A549 (cell line): Measurements from ENCODE around the gene PADI4. TPM values are rescaled to one million over a fixed set of nuclear protein-coding genes. Genes with fewer than 3 reads are reported as not detected.

ENCODE experiments used
- ATAC-seq, 2 experiments: fragments of 200-7000 bp in 1 of 2; fragments of >200 bp in 1 of 2; cut with Nextera tagmentation in 1 of 2; cut with Tn5 transposase in 1 of 2; 3 replicates each; pipeline versions ENCODE4 v1.8.0 to v1.9.1; 2018 to 2020; ENCODE audit warnings: mild to moderate bottlenecking in 1 of 2, moderate library complexity in 1 of 2
- CTCF ChIA-PET: fragments of 300-600 bp; sonication (Branson Sonifier 250); formaldehyde crosslinking; extraction: SDS; loops from one replicate; lab custom pipeline; 2021; ENCODE audit warnings: antibody characterized with exemption, inconsistent platforms; lab: Yijun Ruan, JAX
- POLR2A ChIA-PET: fragments of 350-600 bp; formaldehyde crosslinking; extraction: SDS; loops from one replicate; lab custom pipeline; 2021; ENCODE audit warnings: antibody characterized with exemption, inconsistent platforms; lab: Yijun Ruan, JAX
- DNase-seq, 2 experiments: peaks; one replicate each; pipeline versions ENCODE4 v3.0.0 to v3.0.0-alpha.2; 2011 to 2016; ENCODE audit warnings: low read depth in 1 of 2, low spot score in 1 of 2
- FAIRE-seq: peaks from 2 replicates; lab custom pipeline; 2011; peaks lifted over from hg19 to GRCh38; lab: Jason Lieb, UNC
- H3K27ac ChIP-seq, 2 experiments: fragments of >200 bp; sonication (Bioruptor Twin); formaldehyde crosslinking; 3 replicates each; pipeline ENCODE4 v1.5.1; 2016 to 2017
- H3K4me1 ChIP-seq: fragments of >200 bp; sonication (Bioruptor Twin); formaldehyde crosslinking; 3 replicates; pipeline ENCODE4 v1.6.1; 2016
- H3K4me2 ChIP-seq: fragments of >200 bp; sonication (Bioruptor Twin); formaldehyde crosslinking; 3 replicates; pipeline ENCODE4 v1.6.1; 2016
- H3K4me3 ChIP-seq: fragments of >200 bp; sonication (Bioruptor Twin); formaldehyde crosslinking; 3 replicates; pipeline ENCODE4 v1.5.1; 2016
- H3K9me3 ChIP-seq: fragments of >200 bp; sonication (Bioruptor Twin); formaldehyde crosslinking; 3 replicates; pipeline ENCODE4 v1.6.1; 2016
- ATOH8 ChIP-seq: fragments of 250-450 bp; sonication (Bioruptor Pico); IDR thresholded peaks from 2 replicates; pipeline ENCODE4 v1.5.0; 2020; ENCODE audit warnings: low read depth, mild to moderate bottlenecking, moderate library complexity
- BCL3 ChIP-seq: fragments of >200 bp; sonication (Bioruptor Twin); formaldehyde crosslinking; IDR thresholded peaks from 3 replicates; pipeline ENCODE4 v1.6.1; 2016
- BHLHE40 ChIP-seq: IDR thresholded peaks from 2 replicates; pipeline ENCODE4 v1.6.1; 2012; ENCODE audit warnings: low read depth, low read length, inconsistent platforms
- CBX8 ChIP-seq: fragments of 200-600 bp; sonication (generic); IDR thresholded peaks from 2 replicates; pipeline ENCODE4 v1.6.1; 2016
- EP300 ChIP-seq, 2 experiments: fragments of >200 bp; sonication (Bioruptor Twin); formaldehyde crosslinking; IDR thresholded peaks; 2 replicates in 1 of 2; 3 replicates in 1 of 2; pipeline ENCODE4 v1.6.1; 2016 to 2017
- ESRRA ChIP-seq: fragments of 150-350 bp; IDR thresholded peaks from 2 replicates; pipeline ENCODE4 v1.6.1; 2014; ENCODE audit warnings: mild to moderate bottlenecking, low read length, borderline replicate concordance
- FOSB ChIP-seq: fragments of 250-450 bp; sonication (Bioruptor Pico); IDR thresholded peaks from 2 replicates; pipeline ENCODE4 v1.5.0; 2020; ENCODE audit warnings: mild to moderate bottlenecking, moderate library complexity
- GATA3 ChIP-seq: IDR thresholded peaks from 2 replicates; pipeline ENCODE4 v1.6.1; 2012; ENCODE audit warnings: borderline replicate concordance
- HES2 ChIP-seq: fragments of >200 bp; sonication (Bioruptor Twin); formaldehyde crosslinking; IDR thresholded peaks from 2 replicates; pipeline ENCODE4 v1.6.1; 2016
- HOXB13 ChIP-seq: fragments of 250-450 bp; sonication (Bioruptor Pico); IDR thresholded peaks from 2 replicates; pipeline ENCODE4 v1.5.0; 2020; ENCODE audit warnings: low read depth, mild to moderate bottlenecking, moderate library complexity
- JUNB ChIP-seq: fragments of >200 bp; sonication (Bioruptor Twin); formaldehyde crosslinking; IDR thresholded peaks from 2 replicates; pipeline ENCODE4 v1.6.1; 2016
- MAFK ChIP-seq: fragments of 450-650 bp; IDR thresholded peaks from 2 replicates; pipeline ENCODE4 v1.6.1; 2014; ENCODE audit not compliant: partially characterized antibody
- MAZ ChIP-seq: fragments of 150-350 bp; IDR thresholded peaks from 2 replicates; pipeline ENCODE4 v1.6.1; 2014; ENCODE audit warnings: antibody characterized with exemption, low read depth, low read length, borderline replicate concordance
- MYC ChIP-seq: IDR thresholded peaks from 2 replicates; pipeline ENCODE4 v1.6.1; 2012; ENCODE audit warnings: mild to moderate bottlenecking, inconsistent platforms, low read length, improper control_type of control experiment, borderline replicate concordance
- NFE2L2 ChIP-seq: fragments of 150-350 bp; conservative IDR thresholded peaks from 2 replicates; pipeline ENCODE4 v1.6.1; 2014; ENCODE audit warnings: low read length
- POLR2A ChIP-seq: IDR thresholded peaks from 2 replicates; pipeline ENCODE4 v1.6.1; 2012; ENCODE audit warnings: mild to moderate bottlenecking, low read length
- RCOR1 ChIP-seq: fragments of 150-350 bp; IDR thresholded peaks from 2 replicates; pipeline ENCODE4 v1.6.1; 2014; ENCODE audit warnings: antibody characterized with exemption, low read length, low read depth
- REST ChIP-seq: fragments of 200-600 bp; sonication (generic); IDR thresholded peaks from 2 replicates; pipeline ENCODE4 v1.6.1; 2016; ENCODE audit warnings: antibody characterized with exemption, mild to moderate bottlenecking, moderate library complexity
- RFX5 ChIP-seq: fragments of 450-650 bp; IDR thresholded peaks from 2 replicates; pipeline ENCODE4 v1.7.1; 2014; ENCODE audit warnings: antibody characterized with exemption, mild to moderate bottlenecking, moderate library complexity
- SMC3 ChIP-seq: fragments of >200 bp; sonication (Bioruptor Twin); formaldehyde crosslinking; IDR thresholded peaks from 3 replicates; pipeline ENCODE4 v1.6.1; 2018; ENCODE audit warnings: inconsistent platforms
- SREBF2 ChIP-seq: fragments of 450-650 bp; IDR thresholded peaks from 2 replicates; pipeline ENCODE4 v1.6.1; 2014; ENCODE audit warnings: mild to moderate bottlenecking, moderate library complexity
- TP53 ChIP-seq: fragments of 250-450 bp; sonication (Bioruptor Pico); IDR thresholded peaks from 2 replicates; pipeline ENCODE4 v1.5.0; 2021; ENCODE audit warnings: mild to moderate bottlenecking, moderate library complexity
- USF2 ChIP-seq: fragments of 450-650 bp; IDR thresholded peaks from 2 replicates; pipeline ENCODE4 v1.6.1; 2014; ENCODE audit warnings: antibody characterized with exemption
- ZC3H11A ChIP-seq: fragments of 450-650 bp; IDR thresholded peaks from 2 replicates; pipeline ENCODE4 v1.6.1; 2014; ENCODE audit warnings: antibody characterized with exemption, mild to moderate bottlenecking
- ZSCAN20 ChIP-seq: fragments of 250-450 bp; sonication (Bioruptor Pico); IDR thresholded peaks from 2 replicates; pipeline ENCODE4 v1.8.0; 2022; ENCODE audit warnings: mild to moderate bottlenecking, moderate library complexity
- WGBS: methylation state at CpG from one replicate; pipeline ENCODE4 v1.1.6; 2017; ENCODE audit errors: missing lambda C conversion rate; 5-methylcytosine and 5-hydroxymethylcytosine counted together
- polyA plus RNA-seq, 4 experiments: library from polyadenylated mRNA; depleted of rRNA in 3 of 4; stranded (reverse); fragments of >200 nt; fragmentation: RNase III in 1 of 4; extraction: RNeasy Plus Mini Kit Qiagen cat#74134 plus additional on column Dnase treatment in 1 of 4; gene quantifications; 2 replicates in 3 of 4; 3 replicates in 1 of 4; pipeline ENCODE4 v1.2.3, GENCODE V29; 2011 to 2017

PADI4 gene
- polyA plus RNA-seq, 2 of the 4 experiments (the other 2 are of a cell fraction) = not detected

GRCh38 chr1:17358557-17358956 lies 50.6 kb downstream of the PADI4 start:
- POLR2A ChIA-PET = no interaction called here
- Histone ChIP-seq H3K4me1 (no peaks in the 10 kb centered on the region), H3K9me3 (no peaks in the 10 kb centered on the region)
- DNase-seq = no peak
- CTCF ChIA-PET = no interaction called here
- 60% methylated on average over 4 of the region's 4 CpGs for WGBS
- ATAC-seq = no peak
- TF ChIP-seq FOSB = no peak
- TF ChIP-seq HOXB13 (CRISPR knock-in tag) = no peak
- TF ChIP-seq HES2 = no peak
- no peak for TF ChIP-seq POLR2A
- TF ChIP-seq ESRRA = no peak
- no peak for TF ChIP-seq ATOH8 (CRISPR knock-in tag)
- no peak for TF ChIP-seq MAFK
- no peak for TF ChIP-seq TP53 (CRISPR knock-in tag)
- no peak for TF ChIP-seq MYC
- TF ChIP-seq CBX8 = no peak
- no peak for TF ChIP-seq RCOR1
- TF ChIP-seq ZSCAN20 = no peak
- no peak for TF ChIP-seq RFX5
- TF ChIP-seq, all 56 proteins: peak for 0
- H3K4me3 ChIP-seq = no peak overlapping the region
- H3K4me2 ChIP-seq = no peak overlapping the region
- no peak overlapping the region for H3K27ac ChIP-seq
- FAIRE-seq = no peak

- H3K27ac ChIP-seq = no peak overlapping the region
- no peaks in the 10 kb centered on the region; the same call in 2 of the 3 replicates for H3K9me3 ChIP-seq
- no peak overlapping the region for H3K4me3 ChIP-seq
- TF ChIP-seq HES2 (no peak), POLR2A (no peak), NFE2L2 (no peak), RFX5 (no peak), GATA3 (no peak)
- WGBS = 86% methylated on average over 1 of the region's 11 CpGs
- no peak for DNase-seq
- no peak for FAIRE-seq
- H3K4me1 ChIP-seq = no peaks in the 10 kb centered on the region
- no peak overlapping the region for H3K4me2 ChIP-seq
- ChIA-PET POLR2A (no interaction called here), CTCF (no interaction called here)
- peak in 1 of 2 experiments; percentile 41; a peak in 1 of 6 replicates for ATAC-seq
Measured at GRCh38 chr1:17359031-17359430, 51.0 kb downstream of the PADI4 start.

GRCh38 chr1:17359808-17360207 lies 51.8 kb downstream of the PADI4 start:
- H3K4me3 ChIP-seq = no peak overlapping the region
- TF ChIP-seq BHLHE40 = no peak
- TF ChIP-seq NFE2L2 = no peak
- TF ChIP-seq POLR2A = no peak
- TF ChIP-seq HES2 = no peak
- TF ChIP-seq USF2 = no peak
- TF ChIP-seq JUNB = no peak
- TF ChIP-seq BCL3 = no peak
- TF ChIP-seq EP300 (IDR thresholded peaks at IDR 0.05) = no peak
- no peak for TF ChIP-seq HOXB13 (CRISPR knock-in tag)
- TF ChIP-seq ZC3H11A = no peak
- TF ChIP-seq MYC = no peak
- TF ChIP-seq SREBF2 = no peak
- TF ChIP-seq MAZ = no peak
- TF ChIP-seq TP53 (CRISPR knock-in tag) = no peak
- TF ChIP-seq REST = no peak
- TF ChIP-seq SMC3 = no peak
- 77% methylated on average over 9 of the region's 9 CpGs for WGBS
- POLR2A ChIA-PET = no interaction called here
- DNase-seq (no peak), ATAC-seq (no peak), FAIRE-seq (no peak)
- CTCF ChIA-PET = no interaction called here
- H3K27ac ChIP-seq = no peak overlapping the region
- no peaks in the 10 kb centered on the region for H3K4me1 ChIP-seq
- H3K9me3 ChIP-seq = no peaks in the 10 kb centered on the region; the same call in 2 of the 3 replicates
- H3K4me2 ChIP-seq = no peak overlapping the region
